ENCODE data around the gene SEMA6A.
"Not testable (repeated sequence)": the region's sequence is repeated elsewhere in the genome, so short reads cannot be mapped to it uniquely, and the experiment has no call there.

Gene SEMA6A

DNA sequence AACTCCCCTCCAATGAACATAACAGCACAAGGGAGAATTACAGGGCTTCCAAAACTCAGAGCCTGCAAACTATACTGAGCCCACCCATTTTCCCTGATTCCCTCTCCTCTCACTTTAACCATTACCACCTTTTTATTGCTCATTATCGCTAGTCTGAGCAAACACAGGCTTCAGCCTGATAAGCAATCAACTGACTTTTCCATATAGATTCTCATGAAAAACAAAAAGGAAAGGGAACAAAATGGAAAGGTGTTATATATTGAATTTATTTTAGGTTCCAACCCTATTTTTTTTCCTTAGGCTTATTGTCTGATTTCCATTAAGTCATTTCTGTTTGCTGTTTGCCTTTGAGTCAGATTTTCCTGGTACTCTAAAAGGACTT lies 27.9 kb downstream of the SEMA6A start:
- DNase-seq, result no peak

DNA sequence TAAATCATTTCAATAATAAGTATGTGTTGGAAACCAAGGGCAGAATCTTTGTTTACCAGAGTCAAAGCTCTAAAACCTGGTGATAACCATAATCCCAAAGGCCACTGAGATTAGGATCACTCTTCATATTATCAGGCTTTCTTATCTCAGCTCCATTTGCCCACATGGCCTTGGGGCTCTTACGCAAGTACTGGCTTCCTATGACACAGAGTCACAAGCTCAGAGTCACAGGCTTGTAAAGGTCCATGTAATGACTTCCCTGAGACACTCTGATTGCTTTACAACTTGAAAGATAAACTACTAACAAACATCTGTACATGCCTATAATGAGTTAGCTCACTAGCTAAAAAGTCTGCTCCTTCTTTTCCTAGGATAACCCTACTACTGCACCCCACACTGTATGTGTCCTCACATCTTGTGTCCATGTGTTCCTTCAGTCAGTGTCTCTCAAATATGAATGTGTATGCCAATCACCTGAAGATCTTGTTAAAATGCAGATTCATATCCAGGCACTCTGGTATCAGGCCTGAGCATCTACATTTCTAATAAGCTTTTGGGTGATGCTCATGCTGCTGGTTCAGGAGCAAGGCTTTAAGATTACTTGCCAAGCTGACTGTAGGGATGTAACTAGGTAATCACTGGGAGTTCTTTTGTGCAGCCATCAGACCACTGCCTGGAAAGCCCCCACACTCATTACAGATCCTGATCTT lies 28.4 kb downstream of the SEMA6A start:
- DNase-seq, result peak; percentile 43 to 47

DNA sequence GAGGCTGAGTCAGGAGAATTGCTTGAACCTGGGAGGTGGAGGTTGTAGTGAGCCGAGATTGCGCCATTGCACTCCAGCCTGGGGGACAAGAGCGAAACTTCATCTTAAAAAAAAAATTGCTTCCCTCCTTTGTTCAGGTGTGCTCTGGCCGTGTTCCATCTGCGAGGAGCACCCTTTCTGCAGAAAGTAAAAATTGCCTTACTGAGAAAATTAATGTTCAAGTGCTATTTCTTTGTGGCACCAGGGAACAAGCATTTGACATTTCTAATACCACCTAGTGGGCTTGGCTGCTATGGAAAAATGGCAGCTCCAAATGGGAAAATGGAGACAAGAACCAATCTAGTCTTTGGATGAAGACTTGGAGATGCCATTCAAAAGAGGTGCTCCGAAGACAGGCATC lies 29.2 kb downstream of the SEMA6A start:
- not testable (repeated sequence) for DNase-seq

DNA sequence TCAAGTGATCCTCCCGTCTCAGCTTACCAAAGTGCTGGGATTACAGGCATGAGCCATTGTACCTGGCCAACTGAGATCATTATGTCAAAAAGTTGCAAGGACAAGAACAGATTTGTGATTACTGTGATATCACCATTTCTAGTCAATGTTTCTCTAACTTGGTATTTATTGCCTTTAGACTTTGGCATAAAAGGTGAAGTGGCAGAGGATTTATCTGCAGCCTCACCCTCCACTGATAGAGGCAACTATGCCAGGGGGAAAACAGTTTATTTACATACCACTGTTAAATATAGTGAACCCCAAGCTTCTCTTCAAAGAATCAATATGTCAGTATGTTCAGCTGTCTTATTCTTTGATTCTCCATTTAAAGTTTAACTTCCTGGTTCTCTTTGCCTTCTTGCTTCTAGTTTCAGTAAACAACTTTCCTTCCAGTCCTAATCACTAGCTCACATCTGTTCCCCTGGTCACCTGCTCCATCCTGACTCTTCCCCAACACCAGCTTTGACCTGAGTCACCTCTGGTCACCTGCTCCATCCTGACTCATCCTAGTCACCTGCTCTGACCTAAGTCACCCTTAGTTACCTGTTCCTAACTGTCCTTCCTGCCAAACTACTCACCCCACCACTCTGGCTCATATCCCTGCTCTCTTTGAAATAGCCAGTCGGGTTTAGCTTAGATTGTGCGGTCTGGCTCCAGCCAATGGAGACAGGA lies 29.9 kb downstream of the SEMA6A start:
- DNase-seq, result no peak

DNA sequence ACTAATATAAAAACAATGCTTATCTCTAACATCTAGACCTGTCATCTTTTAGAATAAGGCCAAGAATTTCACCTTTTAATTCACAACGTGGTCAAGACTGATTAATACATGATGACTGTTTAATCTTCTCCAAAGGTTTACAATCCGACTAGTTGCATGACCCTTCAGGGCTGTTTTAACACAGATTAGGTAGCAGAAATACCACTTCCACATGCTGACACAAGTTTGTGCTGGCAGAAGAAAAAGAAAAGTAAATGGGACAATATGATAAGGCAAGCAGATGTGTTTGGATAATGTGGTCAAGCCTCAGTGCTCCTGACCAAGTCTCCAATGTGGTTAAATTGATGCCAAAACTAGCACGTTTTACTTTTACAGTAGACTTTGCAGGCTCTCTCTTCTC lies 31.1 kb downstream of the SEMA6A start:
- no peak for DNase-seq

DNA sequence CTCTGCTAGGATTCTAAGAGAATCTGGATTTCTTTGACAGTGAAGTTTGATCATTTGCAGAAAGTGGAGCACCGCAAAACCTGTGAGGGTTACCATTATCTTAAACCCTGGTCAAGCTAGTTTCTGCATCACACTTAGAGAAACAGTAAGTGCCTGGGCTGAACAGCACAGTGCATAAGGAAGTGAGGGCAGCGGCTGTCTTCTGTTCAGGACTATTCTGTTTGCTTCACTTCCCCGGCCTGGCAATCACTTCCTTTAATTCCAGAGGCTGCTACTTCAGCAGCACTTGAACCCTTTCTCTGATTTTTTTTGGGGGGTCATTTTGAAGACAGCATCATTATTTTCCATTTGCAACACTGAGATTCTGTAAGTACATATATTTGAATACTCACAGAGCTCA lies 32.0 kb downstream of the SEMA6A start:
- peak; percentile 48 to 56 for DNase-seq

DNA sequence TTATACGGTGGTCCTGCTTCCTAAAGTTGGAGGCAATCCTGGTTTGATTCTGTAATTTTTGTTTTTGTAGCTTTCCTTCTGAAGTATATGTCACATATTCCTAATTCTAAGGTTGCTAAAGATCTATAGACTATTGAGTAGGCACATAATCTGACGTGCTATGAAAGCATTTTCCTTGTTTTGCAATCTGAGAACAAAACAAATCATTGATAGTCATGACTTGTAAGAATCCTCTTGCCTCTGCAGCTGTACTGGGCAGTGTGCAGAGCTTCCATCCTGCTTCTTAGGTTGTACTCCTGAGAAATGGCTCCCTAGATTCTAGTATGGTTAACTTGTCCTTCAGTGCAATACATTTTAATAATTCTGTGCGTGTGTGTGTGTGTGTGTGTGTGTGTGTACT lies 35.4 kb downstream of the SEMA6A start:
- DNase-seq, result no peak

DNA sequence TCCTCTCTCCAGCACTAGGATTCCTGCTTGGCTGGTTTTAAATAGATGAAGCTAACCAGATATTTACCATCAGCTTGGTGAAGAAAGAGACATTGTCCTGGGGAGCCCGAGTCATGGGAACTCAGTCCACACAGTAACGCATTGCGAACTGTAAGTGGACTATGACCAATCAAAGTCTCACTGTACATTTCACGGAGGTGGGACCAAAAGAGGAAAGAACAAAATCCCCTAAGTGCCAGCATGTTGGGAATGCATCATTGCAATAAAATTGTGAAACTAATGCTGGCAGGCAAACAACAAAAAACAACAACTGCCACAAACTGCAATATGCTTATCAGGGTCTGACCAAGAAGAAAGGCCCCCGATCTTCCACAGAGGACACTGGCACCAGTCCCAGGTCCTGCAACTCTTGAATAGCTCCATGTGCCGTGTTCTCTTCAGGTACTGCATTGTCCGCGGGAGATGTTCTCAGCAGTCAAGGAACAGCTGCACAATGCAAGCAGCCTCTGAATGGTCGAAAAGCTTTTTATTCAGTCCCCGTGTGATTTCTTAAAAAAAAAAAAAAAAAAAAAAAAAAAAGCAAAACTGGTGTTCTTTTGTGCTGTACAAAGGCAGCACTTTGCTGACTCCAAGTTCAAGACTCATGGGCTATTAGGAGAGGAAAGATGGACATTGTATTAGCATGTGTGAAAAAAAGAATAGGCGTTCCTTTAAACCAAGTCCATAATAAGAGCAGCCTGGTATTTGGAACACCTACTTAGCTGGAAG lies 38.1 kb downstream of the SEMA6A start:
- no peak for DNase-seq

DNA sequence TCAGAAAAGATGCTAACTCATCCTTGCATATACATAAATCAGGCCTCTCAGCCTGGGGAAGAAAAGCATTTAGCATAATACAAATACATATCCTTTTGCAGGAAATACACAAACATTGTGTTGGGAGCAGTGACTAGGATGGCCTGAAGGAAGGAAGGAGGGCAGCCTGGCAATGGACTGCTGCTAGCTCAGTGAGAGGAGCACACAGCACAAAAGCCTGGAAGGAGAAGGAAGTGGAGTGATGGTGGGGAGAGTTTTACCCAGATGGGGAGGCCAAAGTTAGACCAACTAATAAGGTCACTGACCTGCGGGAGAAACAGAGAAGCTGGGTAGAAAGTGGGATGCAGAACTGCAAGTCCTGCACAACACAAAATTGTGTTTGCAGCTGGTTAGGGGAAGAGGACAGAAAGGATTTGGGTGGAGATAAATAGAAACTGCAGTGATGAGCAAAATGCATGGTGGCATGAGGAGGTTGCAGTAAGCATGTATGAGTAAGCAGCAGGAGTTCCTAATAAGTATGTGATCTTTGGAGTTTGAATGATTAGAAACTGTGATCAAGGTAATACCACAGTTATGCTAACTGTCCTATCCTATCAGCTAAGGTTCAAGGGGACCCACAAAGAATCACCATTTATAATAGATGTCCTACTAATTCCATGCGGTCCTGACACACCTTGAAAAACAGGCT lies 39.5 kb downstream of the SEMA6A start:
- no peak for DNase-seq

DNA sequence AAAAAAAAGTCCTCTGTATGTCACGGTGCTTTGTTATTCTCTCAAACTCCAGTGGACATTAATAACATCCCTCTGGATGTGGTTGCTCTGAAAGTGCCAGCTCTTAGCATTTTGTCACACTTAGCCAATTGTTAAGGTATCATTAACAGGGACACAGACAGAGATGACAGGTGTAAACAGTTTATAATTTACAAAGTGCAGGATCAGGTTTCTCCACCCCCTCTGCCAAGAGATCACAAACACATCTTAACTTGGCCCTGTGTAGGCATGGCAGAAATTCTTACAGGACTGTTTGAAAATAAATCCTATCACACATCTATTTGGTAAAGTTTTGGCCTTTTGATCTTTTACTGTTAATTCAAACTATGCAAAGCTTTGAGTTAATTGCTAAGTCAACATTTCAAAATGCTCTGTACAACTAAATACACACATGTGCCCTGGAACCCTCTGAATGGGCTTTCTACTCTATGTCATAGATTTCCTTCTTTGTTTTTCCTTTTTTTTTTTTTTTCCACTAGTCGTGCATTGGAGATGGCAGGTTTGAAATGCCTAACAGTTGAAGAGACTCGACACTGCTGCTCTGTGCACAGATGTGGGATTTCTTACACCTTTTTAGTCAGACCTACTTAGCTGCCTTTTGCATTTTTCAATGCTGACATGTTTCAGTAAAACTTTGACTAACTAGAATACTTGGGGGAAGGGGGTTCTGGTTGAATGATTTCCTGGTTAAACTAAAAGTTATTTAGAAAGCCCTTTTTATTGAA lies 41.7 kb downstream of the SEMA6A start:
- no peak for DNase-seq

DNA sequence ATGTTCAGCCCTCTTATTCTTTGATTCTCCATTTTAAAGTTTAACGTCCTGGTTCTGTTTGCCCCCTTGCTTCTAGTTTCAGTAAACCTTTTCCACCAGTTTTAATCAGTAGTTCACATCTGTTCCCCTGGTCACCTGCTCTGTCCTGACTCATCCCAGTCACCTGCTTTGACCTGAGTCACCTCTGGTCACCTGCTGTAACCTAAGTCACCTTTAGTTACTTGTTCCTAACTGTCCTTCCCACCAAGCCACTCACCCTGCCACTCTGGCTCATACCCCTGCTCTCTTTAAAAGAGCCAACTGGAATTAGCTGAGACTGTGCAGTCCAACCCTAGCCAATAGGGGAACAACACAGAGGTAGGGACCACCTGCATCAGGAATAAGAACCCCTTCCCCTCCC lies 43.0 kb downstream of the SEMA6A start:
- no peak for DNase-seq

DNA sequence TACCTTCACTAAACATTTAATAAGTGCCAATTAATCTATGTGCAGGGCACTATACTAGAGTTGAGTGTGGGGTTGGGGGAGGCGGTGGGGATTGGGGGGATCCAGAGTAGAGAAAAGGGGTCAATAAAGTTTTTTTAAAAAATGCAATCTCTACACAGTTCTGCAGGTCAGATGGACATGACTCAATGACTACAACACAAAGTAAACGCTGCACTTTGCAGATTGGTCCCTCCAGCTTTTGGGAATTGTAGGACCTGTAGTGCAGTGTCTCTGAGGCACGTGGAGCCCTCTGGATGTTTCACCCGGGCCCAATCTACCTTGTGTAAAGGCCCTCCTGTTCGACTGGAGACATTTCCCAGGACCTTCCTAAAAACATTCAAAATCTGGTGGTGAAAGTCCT lies 43.5 kb downstream of the SEMA6A start:
- DNase-seq, result no peak

DNA sequence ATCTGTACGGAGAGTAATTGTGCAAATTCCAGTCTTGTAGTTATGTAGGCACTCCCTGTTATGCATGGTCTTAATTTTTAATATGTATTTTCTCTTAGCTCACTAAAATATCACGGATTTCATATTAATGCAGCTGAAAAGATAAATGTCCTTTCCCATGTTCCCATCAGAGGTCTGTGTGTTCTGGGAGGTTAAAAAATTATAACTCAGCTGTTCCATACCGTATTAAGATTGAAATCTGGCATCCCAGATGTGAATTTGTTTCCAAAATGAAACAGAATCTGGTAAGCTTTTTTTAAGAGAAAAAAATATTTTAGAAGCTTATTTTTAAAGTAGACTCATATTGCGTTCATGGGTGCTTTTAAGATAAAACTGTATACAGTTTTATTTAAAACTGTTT lies 44.3 kb downstream of the SEMA6A start:
- no peak for DNase-seq

DNA sequence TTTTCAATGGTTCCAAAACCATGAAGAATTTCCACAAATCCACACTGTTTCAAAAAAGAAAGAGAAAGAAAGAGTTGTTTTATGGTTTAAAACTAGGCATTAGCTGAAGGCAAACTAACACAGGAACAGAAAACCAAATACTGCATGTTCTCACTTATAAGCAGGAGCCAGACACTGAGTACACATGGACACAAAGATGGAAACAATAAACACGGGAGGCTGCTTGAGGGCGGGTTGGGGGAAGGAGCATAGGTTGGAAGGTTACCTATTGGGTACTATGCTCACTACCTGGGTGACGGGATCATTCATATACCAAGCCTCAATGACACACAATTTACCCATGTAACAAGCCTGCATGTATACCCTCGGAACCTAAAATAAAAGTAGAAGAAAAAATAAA lies 45.0 kb downstream of the SEMA6A start:
- no peak for DNase-seq

DNA sequence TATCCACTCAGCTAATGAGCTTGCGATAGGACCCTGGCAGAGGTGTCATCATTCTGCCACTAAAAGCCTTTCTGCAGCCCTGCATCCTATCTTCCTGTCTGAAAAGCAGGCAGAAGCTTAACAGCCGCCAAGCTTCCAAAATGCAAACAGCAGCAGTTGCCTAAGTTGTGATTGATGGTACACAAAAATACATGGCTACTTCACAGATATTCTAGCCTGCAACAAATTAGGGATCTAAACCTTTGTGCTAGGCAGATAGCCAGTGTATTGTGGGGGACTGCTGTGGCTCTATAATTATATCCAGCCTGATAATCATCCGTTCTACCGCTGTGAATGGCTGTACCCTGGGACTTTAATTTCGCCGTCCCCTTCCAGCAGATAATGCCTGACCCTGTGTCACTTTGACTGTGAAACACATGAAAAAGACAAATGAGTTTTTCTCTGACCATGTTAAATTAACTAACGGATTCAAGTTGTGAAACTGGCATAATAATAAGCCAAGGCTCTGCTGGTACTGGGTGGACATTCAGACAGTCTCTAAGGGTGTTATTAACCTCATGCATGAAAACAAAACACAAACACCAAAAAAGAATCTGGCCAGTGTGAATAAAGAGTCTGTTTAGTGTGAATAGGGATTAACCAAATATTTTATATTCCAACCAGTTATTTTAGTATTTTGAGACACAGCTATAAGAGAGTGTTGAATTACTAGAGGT lies 45.9 kb downstream of the SEMA6A start:
- DNase-seq, result no peak

DNA sequence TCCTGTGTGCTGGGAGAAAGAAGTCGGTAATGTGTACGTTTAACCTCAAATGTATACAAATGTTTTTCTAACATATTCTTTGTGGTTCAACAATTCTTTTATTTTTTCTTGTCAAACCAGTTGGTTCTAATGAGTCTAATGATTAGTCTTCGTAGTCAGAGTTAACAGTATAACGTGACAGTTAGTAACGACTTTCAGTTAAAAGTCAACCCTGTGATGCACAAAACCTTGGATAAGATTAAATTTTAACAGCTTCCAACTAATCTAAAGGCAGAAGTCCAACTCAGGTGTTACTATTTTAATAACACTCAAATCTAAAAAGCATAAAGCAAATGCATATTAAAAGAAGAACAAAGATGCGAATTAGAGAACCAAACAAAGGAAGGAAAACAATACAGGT lies 47.0 kb downstream of the SEMA6A start:
- DNase-seq, result no peak

DNA sequence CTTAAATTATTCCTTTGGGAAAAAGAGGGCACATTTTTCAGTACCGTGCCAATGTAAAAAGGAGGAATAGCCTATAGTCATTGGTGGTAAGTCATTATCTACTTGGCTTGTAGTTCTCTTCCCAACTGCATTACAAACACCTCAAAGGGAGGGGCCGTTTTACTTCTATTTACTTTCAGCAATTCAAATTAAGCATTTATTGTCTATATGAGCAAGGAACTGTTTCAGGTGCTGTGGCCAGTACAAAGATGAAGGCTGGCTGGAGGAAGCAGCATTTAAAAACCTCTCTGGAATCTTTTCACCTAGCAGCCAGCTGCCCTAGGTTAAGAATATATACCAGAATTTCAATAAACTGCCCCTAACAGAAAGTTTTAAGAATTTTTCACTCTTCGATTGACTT lies 48.9 kb downstream of the SEMA6A start:
- DNase-seq, result no peak

DNA sequence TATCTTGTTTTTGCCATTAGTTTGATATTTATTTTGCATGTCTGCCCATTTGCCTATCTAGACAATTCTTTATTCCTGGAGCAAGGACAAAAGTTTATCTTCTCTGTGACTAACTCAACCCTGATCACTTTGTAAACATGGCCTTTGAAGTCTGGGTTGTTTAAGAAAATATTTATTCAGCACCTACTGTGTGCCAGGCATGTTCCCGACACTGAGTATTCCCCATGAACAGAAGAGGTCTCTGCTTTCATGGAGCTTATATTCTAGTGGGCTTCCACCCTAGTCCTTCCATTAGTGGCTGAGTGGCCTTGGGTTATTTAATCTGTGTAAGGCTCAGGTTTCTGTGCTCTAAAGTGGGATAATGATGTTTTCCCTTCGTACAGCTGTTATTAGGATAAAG lies 49.7 kb downstream of the SEMA6A start:
- DNase-seq, result no peak

DNA sequence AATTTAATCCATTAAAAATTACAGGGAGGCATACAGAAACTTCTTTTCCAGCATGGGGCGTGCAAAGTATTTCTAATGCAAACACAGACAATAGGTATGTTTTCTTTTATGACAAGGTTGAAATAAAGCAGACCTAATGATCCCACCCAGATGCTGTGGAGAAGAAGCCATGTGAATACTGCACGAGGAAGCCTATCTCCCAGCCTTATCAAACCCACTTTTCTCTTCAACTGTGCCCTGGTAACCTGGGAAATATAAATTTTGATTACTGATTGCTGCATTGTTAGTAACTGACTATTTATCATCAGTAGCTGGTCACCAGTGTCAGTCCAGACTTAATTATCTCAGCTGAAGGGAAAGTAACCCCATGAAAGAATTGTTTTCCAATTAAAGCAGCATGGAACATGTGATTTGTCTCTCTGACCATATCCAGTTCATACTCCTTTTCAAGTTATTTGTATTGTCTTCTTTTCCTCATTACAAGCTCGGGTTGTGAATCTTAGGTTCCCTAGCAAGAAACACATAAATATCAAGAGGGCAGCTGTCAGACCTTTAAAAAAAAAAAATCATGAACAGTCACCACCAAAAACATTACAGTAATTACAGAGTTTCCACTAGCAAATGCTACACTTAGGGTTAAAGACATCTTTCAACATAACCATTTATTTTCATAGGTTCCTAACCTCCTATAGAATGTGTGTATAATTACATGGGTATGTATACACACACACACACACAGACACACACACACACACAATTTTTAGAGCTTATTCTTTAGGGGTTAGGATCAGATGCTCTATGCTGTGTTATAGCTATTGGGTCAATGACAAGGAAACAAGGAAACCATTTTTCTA lies 50.3 kb downstream of the SEMA6A start:
- no peak for DNase-seq

DNA sequence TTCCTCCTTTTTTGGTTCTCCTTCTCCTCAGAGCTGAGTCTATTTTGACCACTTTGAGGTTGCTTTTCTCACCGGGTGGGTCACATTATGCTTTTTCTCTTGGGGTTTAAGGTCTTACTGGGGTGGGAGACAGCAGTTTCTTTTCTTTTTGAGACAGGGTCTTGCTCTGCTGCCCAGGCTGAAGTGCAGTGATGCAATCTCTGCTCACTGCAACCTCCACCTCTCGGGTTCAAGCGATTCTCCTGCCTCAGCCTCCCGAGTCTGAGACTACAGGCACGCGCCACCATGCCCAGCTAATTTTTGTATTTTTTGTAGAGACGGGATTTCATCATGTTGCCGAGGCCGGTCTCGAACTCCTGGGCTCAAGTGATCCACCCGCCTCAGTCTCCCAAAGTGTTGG lies 51.4 kb downstream of the SEMA6A start:
- not testable (repeated sequence) for DNase-seq
